ENCODE measurements around the gene ERF. TPM values are rescaled to one million over a fixed set of nuclear protein-coding genes. Genes with fewer than 3 reads are reported as not detected.

The ERF gene
- total and polyA plus RNA-seq, 2 donors (not counting 3 experiments of a cell fraction or from before 2014, with no cell fraction given) = 102 to 117 TPM

DNA sequence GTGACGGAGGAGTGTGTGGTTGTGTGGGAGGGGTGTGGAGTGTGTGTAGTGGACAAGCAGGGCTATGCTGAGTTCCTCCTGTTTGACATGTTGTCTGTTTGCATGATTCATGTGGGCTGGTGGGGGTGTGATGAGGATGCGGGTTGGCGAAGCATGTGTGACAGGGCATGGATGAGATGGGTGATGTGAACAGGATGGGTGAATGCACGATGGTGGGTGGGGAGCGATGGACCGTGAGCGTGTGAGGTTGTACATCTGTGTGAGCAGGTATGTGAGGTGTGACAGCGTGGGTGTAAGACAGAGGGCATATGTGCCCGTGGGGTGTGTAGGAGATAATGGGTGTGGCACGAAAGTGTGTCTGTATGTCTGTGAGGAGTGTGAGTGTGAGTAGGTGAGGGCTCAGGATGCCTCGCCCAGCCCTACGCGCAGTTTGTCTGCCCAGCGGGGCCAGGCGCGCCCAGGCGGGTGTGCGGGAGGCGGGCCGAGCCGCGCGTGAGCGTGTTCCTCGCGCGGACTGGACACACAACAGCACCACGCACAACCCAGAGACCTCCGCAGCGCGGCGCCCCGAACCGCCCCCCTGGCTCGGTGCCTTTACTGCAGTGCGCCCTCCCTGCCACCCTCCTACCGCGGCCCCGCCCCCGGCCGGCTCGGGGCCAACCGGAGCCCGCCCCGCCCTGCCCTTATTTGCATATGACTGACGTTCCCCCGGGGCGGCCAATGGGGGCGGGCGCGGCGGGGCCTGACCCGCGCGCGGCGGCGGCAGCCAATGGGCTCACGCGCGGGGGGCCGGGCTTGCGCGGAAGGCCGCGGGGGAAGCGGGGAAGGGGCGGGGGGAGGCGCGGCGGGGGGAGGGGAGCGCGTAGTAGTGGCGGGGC is 28.5 kb upstream of the ERF start:
- no TSS peak for BruUV-seq (replicated peaks)
- Histone ChIP-seq H2AFZ (ENCODE audit: low read depth, low read length) (no peak overlapping the region), H3K4me1 (ENCODE audit: control insufficient read depth, extremely low read depth, insufficient read depth, low read length) (peaks cover 53% of the 10 kb centered on the region), H3K4me2 (ENCODE audit: insufficient read depth, low read length) (peak overlapping the region; percentile 39), H3K36me3 (ENCODE audit: control insufficient read depth in 2 of 2, extremely low read depth in 1 of 2, insufficient read depth in 2 of 2, low read length in 2 of 2) (peaks cover 2 to 13% of the 10 kb centered on the region in 2 experiments), H3K27ac (ENCODE audit: insufficient read depth, low read depth, low read length) (no peak overlapping the region), H3K9me3 (replicated peaks; ENCODE audit: control insufficient read depth, insufficient read depth, low read length) (no peaks in the 10 kb centered on the region), H3K9me1 (replicated peaks; ENCODE audit: control insufficient read depth, extremely low read depth, insufficient read depth, low read length) (no peaks in the 10 kb centered on the region), H3K4me3 (replicated peaks in 1 of 3; ENCODE audit: insufficient read depth in 1 of 3, low read depth in 1 of 3, low read length in 3 of 3) (peak overlapping the region in 2 of 3 experiments; percentile 3 to 35), H3K79me2 (ENCODE audit: control insufficient read depth, insufficient read depth, low read length) (peaks cover 26% of the 10 kb centered on the region), H4K20me1 (replicated peaks; ENCODE audit: control insufficient read depth, extremely low read depth, insufficient read depth, low read length) (no peaks in the 10 kb centered on the region), H3K9ac (replicated peaks; ENCODE audit: extremely low read depth, insufficient read depth, low read length) (no peak overlapping the region), H3K27me3 (ENCODE audit: control insufficient read depth in 2 of 2, insufficient read depth in 2 of 2, low read length in 2 of 2) (no peaks in the 10 kb centered on the region)
- ChIA-PET CTCF (interaction anchor here (0.7 to 7.4 kb wide), 4 partner anchors 32 to 1978 kb away, joined by 4 to 365 read pairs (median 5); partner anchors contain the start of gene GSK3A), POLR2A (interaction anchor here (1.7 kb wide), 1 partner anchor 13 kb away, joined by 6 read pairs; no protein-coding TSS in a partner anchor)
- TF ChIP-seq POLR2A (IDR thresholded peaks at IDR 0.05; ENCODE audit: low read depth, low read length) = no peak
- TF ChIP-seq FOS (IDR thresholded peaks at IDR 0.05; ENCODE audit: borderline replicate concordance, insufficient read depth, low read length) = no peak
- TF ChIP-seq MYC (IDR thresholded peaks at IDR 0.05; ENCODE audit: low read depth, low read length) = no peak
- TF ChIP-seq EZH2 (IDR thresholded peaks at IDR 0.05; ENCODE audit: borderline replicate concordance, low read depth, low read length, severe bottlenecking) = no peak
- TF ChIP-seq GATA2 (IDR thresholded peaks at IDR 0.05; ENCODE audit: insufficient read depth, insufficient read length, low read depth, low read length) = no peak
- no peak for TF ChIP-seq JUN (IDR thresholded peaks at IDR 0.05; ENCODE audit: borderline replicate concordance, insufficient read depth, insufficient read length, low read depth)
- TF ChIP-seq POLR2AphosphoS5 (IDR thresholded peaks at IDR 0.05; ENCODE audit: insufficient read depth, low read depth, low read length) = no peak
- TF ChIP-seq, protein P1, sequence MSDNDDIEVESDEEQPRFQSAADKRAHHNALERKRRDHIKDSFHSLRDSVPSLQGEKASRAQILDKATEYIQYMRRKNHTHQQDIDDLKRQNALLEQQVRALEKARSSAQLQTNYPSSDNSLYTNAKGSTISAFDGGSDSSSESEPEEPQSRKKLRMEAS (IDR thresholded peaks at IDR 0.05; ENCODE audit: insufficient read depth, insufficient read length) = no peak
- no peak for TF ChIP-seq CTCF (IDR thresholded peaks at IDR 0.05; ENCODE audit: extremely low read depth in 1 of 2, insufficient read depth in 1 of 2, low read depth in 1 of 2, low read length in 2 of 2)
- dilution Hi-C loops (cut with MboI; ENCODE audit: extremely low pct_ligation_motif_present, low sequenced_read_pairs) = no loop called here
- DNase-seq (ENCODE audit: low read depth, low spot score) = peak; percentile 95
- intact Hi-C loops (cut with micrococcal nuclease) = no loop called here
- peak; percentile 89 for FAIRE-seq
